Uterus (tissue), 4 donors: ENCODE data around the gene S100A8. TPM values are rescaled to one million over a fixed set of nuclear protein-coding genes. Genes with fewer than 3 reads are reported as not detected.

Experiments
- DNase-seq, 2 donors: peaks; one replicate each; pipeline ENCODE4 v3.0.0-alpha.2; 2019 to 2020
- H3K27ac ChIP-seq, 2 donors: fragments of 200-600 bp; sonication (generic); 1 replicate in 1 of 2; 2 replicates in 1 of 2; pipeline ENCODE4 v1.5.1; 2016 to 2018
- H3K27me3 ChIP-seq, 2 donors: fragments of 200-600 bp; sonication (generic); one replicate each; pipeline ENCODE4 v1.5.1; 2018 to 2019; ENCODE audit warnings: control low read depth in 1 of 2
- H3K36me3 ChIP-seq, 2 donors: fragments of 200-600 bp; sonication (generic); one replicate each; pipeline ENCODE4 v1.5.1; 2019; ENCODE audit warnings: control low read depth in 1 of 2
- H3K4me1 ChIP-seq, 2 donors: fragments of 200-600 bp; sonication (generic); one replicate each; pipeline ENCODE4 v1.5.1; 2018 to 2019; ENCODE audit warnings: control low read depth in 1 of 2
- H3K4me3 ChIP-seq, 2 donors: fragments of 200-600 bp; sonication (generic); 1 replicate in 1 of 2; 2 replicates in 1 of 2; pipeline ENCODE4 v1.5.1; 2018 to 2019; ENCODE audit warnings: mild to moderate bottlenecking in 1 of 2
- H3K9me3 ChIP-seq, 2 donors: fragments of 200-600 bp; sonication (generic); one replicate each; pipeline ENCODE4 v1.5.1; 2019; ENCODE audit warnings: control low read depth in 1 of 2
- POLR2A ChIP-seq, 2 donors: fragments of 450-650 bp; IDR thresholded peaks; one replicate each; pipeline ENCODE4 v1.6.1; 2016; ENCODE audit warnings: antibody characterized with exemption in 2 of 2, mild to moderate bottlenecking in 1 of 2, moderate library complexity in 1 of 2
- intact Hi-C: fragments of 100-400 bp; cut with DNase I; formaldehyde crosslinking; loops from one replicate; pipeline ENCODE4 v1.15.1; 2023; ENCODE audit warnings: low total_unique reads
- total RNA-seq, 4 donors: library from RNA; depleted of rRNA in 3 of 4; stranded (reverse); fragments of >200 nt in 3 of 4; gene quantifications; one replicate each; pipeline versions ENCODE4 v1.1.0 to v1.2.4, GENCODE V29; 2014 to 2023
- TF ChIP-seq, protein P1 (sequence below), 4 experiments: fragments of 200-600 bp in 2 of 4; fragments of 450-650 bp in 2 of 4; sonication (generic) in 2 of 4; IDR thresholded peaks; one replicate each; pipeline ENCODE4 v1.5.1; 2016 to 2019; ENCODE audit warnings: antibody characterized with exemption in 4 of 4, mild to moderate bottlenecking in 2 of 4, moderate library complexity in 1 of 4
- donor health status: DM: yes; HTN: yes; CAD: no.

The S100A8 gene
- total RNA-seq, 4 donors from 2014 or later = 5.4 to 25.2 (median 24.7) TPM; not detected in 1

DNA sequence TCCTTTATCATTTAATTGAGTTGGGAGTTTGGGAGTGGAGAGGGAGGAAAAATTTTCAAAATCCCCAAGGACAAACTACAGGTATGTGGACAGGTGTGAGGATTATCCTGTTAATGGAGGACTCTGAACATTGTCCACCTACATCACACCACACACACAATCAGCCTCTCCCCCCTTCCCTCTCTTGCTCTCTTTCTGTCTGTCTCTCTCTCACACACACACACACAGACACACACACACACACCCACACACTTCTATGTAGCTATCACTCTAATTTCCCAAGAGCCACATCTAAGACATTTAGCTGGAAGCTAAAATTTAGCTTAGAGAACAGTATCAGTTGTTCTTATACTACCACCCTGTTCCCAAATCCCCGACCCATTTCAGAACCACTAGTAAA lies 1.5 kb downstream of the S100A8 start:
- H3K9me3 ChIP-seq = no peaks in the 10 kb centered on the region
- no peak overlapping the region for H3K27ac ChIP-seq
- H3K27me3 ChIP-seq = no peaks in the 10 kb centered on the region
- no peak overlapping the region for H3K4me3 ChIP-seq
- no peaks in the 10 kb centered on the region for H3K36me3 ChIP-seq
- TF ChIP-seq, protein P1, sequence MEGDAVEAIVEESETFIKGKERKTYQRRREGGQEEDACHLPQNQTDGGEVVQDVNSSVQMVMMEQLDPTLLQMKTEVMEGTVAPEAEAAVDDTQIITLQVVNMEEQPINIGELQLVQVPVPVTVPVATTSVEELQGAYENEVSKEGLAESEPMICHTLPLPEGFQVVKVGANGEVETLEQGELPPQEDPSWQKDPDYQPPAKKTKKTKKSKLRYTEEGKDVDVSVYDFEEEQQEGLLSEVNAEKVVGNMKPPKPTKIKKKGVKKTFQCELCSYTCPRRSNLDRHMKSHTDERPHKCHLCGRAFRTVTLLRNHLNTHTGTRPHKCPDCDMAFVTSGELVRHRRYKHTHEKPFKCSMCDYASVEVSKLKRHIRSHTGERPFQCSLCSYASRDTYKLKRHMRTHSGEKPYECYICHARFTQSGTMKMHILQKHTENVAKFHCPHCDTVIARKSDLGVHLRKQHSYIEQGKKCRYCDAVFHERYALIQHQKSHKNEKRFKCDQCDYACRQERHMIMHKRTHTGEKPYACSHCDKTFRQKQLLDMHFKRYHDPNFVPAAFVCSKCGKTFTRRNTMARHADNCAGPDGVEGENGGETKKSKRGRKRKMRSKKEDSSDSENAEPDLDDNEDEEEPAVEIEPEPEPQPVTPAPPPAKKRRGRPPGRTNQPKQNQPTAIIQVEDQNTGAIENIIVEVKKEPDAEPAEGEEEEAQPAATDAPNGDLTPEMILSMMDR (IDR thresholded peaks at IDR 0.05) = no peak
- no peak for TF ChIP-seq POLR2A (IDR thresholded peaks at IDR 0.05)
- DNase-seq = no peak
- H3K4me1 ChIP-seq = no peaks in the 10 kb centered on the region
- intact Hi-C loops = no loop called here

- Histone ChIP-seq H3K27me3 (no peaks in the 10 kb centered on the region), H3K9me3 (no peaks in the 10 kb centered on the region), H3K4me1 (no peaks in the 10 kb centered on the region), H3K27ac (no peak overlapping the region), H3K36me3 (no peaks in the 10 kb centered on the region), H3K4me3 (no peak overlapping the region)
- DNase-seq = no peak
- TF ChIP-seq POLR2A (IDR thresholded peaks at IDR 0.05) = no peak
- TF ChIP-seq, protein P1 (IDR thresholded peaks at IDR 0.05) = no peak
- intact Hi-C loops = no loop called here
These were observed 3.1 kb downstream of the S100A8 start for GRCh38 chr1:153387785-153388184.

GRCh38 chr1:153387001-153387400 lies 3.9 kb downstream of the S100A8 start:
- no peak for DNase-seq
- intact Hi-C loops = no loop called here

DNA sequence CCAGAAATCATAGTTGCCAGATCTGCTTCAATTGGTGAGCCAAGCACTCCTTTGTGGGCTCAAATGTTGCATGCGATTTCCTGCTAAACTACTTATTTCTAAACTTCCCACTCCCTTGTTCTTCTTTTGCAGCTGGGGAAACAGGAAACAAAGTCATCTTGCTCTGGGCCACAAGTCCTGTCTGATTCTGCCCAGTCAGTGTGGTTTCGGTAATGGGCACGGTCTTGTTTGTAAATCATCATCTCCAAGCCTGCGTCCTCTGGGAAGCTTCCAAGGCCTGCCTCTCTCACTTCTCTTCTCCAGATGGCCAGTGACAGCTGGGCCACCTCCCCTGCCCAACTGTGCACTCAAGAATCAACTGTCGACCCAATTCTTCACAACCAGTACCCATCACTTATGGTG lies 4.4 kb downstream of the S100A8 start:
- no peaks in the 10 kb centered on the region for H3K4me1 ChIP-seq
- H3K4me3 ChIP-seq = no peak overlapping the region
- intact Hi-C loops = no loop called here
- no peaks in the 10 kb centered on the region for H3K36me3 ChIP-seq
- no peaks in the 10 kb centered on the region for H3K9me3 ChIP-seq
- TF ChIP-seq POLR2A (IDR thresholded peaks at IDR 0.05) = no peak
- TF ChIP-seq, protein P1 (IDR thresholded peaks at IDR 0.05) = no peak
- H3K27me3 ChIP-seq = no peaks in the 10 kb centered on the region
- DNase-seq = no peak
- H3K27ac ChIP-seq = no peak overlapping the region

More at GRCh38 chr1:153387001-153387400, 3.9 kb downstream of the S100A8 start:
- H3K27ac ChIP-seq = no peak overlapping the region
- no peaks in the 10 kb centered on the region for H3K27me3 ChIP-seq
- TF ChIP-seq, protein P1 (IDR thresholded peaks at IDR 0.05) = no peak
- TF ChIP-seq POLR2A (IDR thresholded peaks at IDR 0.05) = no peak
- no peak overlapping the region for H3K4me3 ChIP-seq
- H3K9me3 ChIP-seq = no peaks in the 10 kb centered on the region
- no peaks in the 10 kb centered on the region for H3K4me1 ChIP-seq
- no peaks in the 10 kb centered on the region for H3K36me3 ChIP-seq

DNA sequence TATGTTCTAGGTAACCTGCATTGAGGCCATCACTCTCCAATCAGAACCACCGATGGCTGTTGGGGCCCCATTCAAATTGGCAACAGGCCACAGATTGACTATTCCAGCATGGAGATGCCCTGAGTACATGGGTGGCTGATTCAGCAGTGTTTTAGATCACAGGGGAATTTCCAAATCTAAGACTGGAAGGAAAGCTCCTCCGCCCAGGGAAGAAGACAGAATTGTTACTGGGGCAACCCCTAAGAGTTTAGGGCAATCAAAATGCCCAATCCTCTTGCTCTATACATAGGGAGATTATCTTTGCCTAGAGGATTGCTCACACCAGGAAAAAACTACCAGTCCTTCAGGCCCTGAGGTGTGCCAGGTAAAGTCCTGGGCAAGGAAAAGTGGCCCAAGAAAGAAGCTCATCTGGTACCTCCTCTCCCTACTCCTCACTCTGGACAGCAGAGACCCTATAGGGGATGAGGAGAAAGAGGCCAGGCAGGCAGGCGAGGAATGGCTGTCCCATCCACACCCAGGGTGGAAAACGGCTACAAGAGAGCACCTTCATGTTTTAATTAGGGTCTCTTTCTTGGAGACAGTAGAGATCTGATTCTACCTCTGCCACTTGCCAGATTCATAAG lies 5.8 kb downstream of the S100A8 start:
- no peaks in the 10 kb centered on the region for H3K27me3 ChIP-seq
- H3K36me3 ChIP-seq = no peaks in the 10 kb centered on the region
- no peak for TF ChIP-seq POLR2A (IDR thresholded peaks at IDR 0.05)
- TF ChIP-seq, protein P1 (IDR thresholded peaks at IDR 0.05) = no peak
- no peak overlapping the region for H3K27ac ChIP-seq
- H3K4me1 ChIP-seq = no peaks in the 10 kb centered on the region
- intact Hi-C loops = no loop called here
- DNase-seq = no peak
- H3K9me3 ChIP-seq = no peaks in the 10 kb centered on the region
- no peak overlapping the region for H3K4me3 ChIP-seq
